Non-pigmented ciliary epithelial cell (primary cell): ENCODE results near the gene OTUD4.
"Not testable (repeated sequence)": the region's sequence is repeated elsewhere in the genome, so short reads cannot be mapped to it uniquely, and the experiment has no call there.

Source experiments
- DNase-seq: peaks from one replicate; pipeline ENCODE4 v3.0.0-alpha.2; 2010; ENCODE audit warnings: low read depth

Gene OTUD4

DNA sequence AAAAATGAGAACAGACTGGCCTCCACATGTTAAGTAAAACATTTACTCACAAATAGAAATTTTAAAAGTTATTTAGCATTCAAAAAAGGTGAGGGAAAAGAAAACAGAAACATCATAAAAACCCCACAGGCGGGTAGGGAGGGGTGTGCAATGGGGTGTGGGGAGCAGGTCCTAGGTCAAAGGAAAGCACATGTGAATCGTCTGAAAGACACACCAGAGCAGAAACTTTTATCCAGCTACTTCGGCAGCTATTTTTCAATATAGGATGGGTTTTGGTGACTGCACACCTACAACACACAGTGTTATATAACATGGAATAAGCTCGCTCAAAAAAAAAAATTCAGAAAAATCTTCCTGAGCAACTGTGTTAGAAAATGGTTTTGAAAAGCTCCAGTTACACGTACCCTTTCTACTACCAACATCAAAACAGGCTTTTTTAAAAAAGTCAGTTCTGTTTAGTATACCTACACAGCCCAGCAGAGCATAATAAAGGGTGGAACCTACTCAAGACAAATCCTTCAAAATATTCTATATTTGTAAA, 1.6 kb downstream of the OTUD4 start:
- no peak for DNase-seq

DNA sequence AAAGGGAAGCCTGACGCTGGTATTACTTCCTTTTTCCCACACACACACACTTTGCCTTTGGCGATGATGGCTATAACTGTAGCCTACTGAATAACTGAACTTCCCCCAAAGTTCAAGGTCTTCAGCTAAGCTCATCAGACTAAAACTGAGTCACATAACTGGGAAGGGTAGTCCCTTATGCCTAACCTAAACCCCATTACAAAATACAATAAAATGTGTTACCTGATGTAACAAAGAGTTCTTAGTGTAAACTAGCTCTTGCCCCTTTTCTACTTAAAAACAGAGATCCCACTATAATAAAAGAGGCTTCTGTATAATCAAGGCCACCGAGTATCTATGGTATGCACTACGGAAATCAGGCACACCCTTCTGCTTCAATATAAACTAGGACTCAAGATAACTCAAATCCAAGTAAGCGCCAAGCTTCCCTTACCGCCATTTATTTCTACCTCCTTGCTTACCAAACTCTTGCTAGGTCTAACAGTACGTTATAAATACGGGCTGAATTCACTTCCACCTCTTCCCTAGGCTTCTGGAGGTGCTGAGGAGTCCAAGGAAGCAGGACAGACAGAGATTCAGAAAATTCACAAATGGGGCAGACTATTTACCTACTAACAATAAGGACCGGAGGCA, 2.4 kb downstream of the OTUD4 start:
- no peak for DNase-seq

DNA sequence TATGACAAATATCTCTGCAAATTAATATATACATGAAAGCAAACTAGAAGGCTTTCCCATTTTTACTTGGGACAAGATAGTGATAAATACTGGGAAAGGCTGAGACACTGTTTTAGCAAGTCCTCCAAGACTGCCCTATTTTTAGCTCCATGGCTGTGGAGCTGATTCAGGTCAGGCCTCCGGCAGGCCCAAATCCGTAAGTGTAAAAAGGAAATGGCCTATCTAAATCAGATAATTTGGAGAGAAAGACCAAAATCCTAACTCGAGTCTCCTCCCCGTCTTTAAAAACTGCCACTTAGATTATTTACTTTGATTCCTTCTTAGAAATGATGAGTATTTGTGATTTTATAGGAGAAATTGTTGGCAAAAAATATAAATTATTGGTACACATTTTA, 2.9 kb downstream of the OTUD4 start:
- DNase-seq = no peak

DNA sequence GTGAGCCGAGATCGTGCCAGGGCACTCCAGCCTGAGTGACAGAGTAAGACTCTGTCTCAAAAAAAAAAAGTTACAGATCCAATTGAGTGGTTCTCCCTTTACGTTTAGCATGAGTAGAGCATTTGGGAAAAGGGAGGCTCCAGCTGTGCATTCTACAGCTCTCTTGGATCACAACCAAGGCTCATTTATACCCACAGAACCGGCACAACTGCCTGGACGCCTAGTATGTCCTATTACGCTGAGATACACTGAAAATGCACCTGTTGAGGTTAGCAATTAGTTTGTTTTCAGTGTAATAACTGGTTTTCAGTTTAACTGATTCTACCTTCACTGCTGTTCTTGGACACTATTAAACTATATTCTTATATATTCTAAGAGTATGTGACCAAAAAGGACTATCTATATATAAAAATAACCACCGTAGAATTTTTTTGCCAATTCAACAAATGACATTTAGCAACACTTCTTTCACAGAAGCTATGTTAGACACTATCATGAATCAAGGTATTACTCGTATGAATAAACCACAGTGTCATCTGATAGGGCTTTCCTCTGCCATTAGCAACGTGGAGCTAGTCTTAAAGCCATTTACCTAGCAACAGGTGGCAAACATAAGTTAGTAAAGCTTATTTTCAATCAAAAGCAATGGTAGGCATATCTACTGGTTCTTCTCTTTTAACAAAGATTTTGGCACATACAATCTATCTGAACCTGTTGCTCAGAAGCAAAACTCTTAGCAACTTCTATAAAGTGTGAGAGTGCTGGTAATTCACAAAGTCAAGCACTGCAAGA, 3.6 kb downstream of the OTUD4 start:
- no peak for DNase-seq

DNA sequence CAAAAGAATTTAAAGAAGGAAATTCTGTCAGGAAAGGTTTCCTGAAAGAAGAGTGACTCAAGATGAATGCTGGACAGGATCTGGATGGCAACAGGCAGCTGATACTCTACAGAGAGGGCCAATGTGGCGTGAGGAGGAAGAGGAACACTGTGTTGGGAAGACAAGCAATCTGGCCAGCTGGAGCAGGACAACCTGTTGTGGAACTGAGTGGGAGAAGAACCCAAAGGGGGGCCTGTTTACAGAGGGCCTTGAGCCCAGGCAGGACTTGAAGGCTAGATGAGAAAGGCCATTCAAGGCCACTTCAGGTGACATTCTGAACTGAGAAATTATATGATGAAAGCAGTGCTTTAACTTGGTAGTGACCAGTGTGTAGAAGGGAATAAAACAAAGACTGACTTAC, 8.5 kb downstream of the OTUD4 start:
- no peak for DNase-seq

DNA sequence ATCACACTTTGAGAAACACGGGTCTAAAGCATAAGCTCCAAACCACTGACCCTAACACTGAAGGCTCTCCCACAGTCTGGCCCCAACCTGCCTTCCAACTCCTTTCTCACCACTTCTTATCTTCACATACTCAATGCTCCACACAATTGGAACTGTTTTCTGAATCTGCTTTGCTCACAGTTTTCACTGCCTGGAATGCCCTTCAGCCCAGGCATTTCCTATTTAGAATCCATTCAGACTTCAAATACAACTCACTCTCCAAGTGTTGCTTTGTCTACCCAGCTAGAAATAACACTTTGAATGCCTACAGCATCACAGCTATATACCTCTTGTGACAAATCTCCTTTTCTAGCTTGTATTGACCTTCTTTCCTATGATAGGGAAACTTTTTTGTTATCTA, 10.2 kb downstream of the OTUD4 start:
- no peak for DNase-seq

DNA sequence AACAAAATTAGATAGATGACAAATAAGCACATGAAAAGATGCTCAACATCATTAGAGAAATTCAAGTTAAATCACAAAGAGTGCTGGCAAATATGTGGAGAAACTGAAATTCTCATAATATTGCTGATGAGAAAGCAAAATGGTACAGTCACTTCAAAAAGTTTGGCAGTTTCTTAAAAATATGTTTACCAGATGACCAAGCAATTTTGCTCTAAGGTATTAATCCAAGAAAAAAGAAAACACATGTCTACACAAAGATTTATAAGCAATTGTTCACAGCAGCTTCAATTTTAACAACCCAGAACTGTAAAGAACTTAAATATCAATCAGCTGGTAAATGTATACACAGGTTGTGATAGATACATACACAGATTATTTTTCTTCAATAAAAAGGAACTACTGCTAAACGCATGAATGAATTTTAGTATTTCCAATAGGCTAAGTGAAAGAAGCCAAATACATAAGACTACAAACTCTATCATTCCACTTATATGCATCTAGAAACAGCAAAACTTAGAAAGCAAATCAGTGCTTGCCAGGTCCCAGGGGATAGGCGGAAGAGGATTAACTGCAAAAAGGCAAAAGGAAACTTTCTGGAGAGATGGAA, 11.7 kb downstream of the OTUD4 start:
- DNase-seq = no peak

DNA sequence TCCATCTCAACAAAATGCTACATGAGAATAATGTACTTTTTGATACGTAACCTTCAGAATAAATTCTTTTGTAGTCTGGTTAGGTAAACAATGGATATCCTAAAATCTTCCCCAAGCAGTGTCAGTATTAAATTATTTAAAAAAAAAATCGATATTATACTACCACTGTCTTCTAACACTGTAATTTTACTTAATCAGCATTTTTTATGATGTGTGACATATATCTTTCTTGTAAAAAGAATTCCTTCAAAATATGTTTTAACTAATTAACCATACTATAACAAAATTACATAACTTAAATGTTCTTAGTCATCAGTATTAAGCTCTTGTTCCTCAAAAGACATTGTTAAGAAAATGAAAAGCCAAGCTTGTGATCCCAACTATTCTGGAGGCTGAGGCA, 12.5 kb downstream of the OTUD4 start:
- no peak for DNase-seq

DNA sequence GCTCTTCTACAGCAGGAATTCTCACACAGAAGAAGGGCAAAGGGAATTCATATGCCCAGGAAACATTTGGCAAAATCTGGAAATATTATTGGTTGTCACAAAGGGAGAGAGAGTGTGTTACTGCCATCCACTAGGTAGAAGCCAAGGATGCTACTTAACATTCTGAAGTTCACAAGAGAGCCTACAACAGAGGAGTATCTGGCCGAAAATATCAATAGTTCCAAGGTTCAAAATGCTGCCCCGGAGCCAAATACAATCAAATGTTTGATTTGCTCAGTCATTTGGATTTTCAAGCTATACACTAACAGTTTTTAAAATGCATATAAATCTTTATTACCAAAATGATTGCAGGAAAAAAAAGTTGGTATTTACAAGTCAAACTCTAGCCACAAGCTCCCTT, 18.8 kb downstream of the OTUD4 start:
- no peak for DNase-seq

DNA sequence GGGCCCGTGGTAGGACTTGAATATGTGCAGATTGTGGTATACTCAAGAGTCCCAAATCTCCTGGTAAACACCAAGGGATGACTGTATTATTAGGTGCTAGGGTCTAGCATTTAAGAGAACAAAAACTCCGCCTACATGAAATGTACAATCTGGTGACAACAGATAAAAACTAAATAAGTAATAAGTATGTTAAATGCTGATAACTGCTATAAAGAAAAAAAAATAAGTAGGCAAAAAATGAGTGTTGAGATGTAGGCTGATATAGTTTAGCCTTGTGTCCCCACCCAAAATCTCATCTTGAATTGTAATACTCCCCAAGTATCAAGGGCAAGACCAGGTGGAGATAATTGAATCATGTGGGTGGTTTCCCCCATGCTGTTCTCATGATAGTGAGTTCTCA, 23.4 kb downstream of the OTUD4 start:
- no peak for DNase-seq

DNA sequence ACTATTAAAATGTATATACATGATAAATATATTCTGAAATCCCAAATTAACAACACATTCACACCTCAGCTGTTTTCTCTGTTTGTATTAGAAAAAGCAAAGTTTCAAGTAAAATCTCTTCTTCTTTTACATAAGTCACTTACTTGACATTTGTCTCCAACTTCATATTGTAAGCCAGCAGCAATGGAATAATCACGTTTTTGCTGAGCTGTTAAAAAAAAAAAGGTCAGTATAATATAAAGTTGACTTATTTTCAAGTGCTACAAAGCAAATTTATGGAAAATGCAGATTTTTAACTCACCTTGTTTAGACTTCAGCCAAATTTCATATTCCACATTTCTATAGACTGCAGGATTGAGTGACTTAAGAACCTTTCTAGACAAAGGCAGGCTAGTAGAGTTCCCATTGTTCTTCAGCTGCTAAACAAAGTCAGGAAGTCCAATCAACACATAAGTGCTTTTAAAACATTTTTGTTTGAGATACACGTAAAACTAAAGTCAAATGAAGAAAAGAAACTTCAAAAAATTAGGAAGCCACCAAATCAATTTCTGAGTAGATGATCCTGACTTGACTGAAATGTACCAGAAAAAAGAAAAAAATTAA, 25.0 kb downstream of the OTUD4 start:
- no peak for DNase-seq

DNA sequence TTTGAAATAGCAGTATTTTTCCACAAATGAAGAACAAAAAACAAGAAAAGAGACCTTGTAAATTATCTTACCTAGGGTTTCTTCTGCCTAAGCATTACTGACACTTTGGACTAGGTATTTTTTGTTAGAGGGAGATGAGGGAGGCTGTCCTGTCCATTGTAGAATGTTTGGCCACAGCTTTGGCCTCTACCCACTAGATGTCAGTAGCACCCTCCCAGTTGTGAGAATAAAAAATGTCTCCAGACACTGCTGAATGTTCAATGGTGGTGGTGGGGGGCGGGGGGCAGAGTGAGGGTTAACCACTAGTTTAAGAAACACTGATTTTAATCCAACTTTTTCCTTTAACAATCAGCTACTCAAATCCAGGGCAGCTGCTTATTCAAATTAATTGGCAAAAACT, 25.8 kb downstream of the OTUD4 start:
- no peak for DNase-seq

DNA sequence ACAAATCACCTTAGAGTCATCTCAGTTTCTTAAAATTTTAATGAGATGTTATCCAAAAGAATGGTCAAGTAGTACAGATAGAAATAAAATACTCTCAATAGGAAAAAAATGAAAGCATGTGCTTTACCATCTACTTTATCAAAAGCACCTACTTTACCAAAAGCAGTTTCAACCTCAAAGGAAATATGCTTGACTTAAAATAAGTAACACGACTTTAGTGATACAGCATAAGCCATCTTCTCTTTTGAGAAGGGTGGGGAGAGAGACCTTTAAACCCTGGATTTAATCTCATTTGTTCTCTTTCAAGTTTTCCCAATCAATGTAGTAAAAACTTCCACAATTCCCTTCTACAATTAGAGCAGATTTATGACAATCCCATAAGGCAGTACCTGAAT, 26.5 kb downstream of the OTUD4 start:
- no peak for DNase-seq

DNA sequence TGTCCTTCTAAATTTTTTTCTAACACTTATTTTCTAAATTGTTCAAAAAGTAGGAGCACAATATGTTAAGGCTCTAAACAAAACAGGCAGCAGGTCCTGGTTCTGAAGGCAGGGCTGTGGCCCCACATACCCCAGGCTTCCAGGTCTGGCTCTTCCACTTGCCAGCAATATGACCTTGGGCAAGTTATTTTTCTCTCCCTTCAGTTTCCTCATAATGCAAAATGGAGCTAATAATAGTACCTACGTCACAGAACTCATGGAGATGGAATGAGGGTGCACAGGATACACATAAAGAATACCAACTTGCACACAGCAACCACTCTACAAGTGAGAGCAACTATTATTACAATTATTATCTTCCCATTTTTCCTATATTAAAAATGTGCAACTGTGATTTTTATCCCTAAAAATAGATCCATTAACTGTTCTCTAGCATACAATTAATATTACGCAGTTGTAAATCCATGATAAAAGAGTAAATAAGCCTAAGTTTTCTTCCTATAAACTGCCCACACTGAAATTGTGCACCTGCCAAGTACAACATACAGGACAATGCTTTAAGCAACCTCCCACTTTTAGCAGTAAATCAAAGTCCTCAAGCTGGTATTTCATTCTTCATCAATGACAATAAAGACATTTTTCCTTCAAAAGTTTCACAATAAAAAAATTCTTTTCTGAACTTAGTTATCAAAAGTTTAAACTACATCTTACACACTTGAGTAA, 27.0 kb downstream of the OTUD4 start:
- DNase-seq = no peak

DNA sequence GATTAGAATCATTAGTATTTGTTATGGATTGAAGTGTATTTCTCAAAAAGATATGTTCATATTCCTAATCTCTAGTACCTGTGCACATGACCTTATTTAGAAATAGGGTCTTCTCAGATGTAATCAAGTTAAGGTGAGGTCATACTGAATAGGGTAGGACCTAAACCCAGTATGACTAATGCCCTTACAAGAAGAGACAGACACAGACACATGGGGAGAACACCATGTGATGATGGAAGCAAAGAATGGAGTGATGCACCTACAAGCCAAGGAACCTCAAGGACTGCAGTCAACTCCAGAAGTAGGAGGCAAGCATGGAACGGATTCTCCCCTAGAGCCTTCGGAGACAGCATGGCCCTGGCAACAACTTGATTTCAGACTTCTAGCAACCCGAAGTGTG, 31.4 kb downstream of the OTUD4 start:
- DNase-seq = no peak

DNA sequence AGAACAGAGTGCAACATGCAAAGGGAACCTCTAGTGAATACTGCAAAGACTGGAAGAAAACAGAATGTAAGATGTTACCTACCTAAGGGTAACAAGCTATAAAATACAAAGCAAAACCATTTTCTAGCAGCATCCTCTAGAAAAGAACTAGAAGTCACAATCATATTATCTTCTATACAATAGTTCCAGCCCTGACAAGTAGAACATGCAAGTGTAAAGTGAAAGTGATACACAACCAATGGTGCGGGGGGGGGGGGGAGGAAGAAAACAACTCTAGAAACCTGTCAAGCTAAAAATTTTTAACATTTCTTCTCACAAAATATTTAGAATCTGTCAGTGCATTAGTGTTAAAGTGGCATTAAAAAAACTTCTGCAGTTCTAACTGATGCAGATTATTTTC, 44.2 kb downstream of the OTUD4 start:
- DNase-seq = not testable (repeated sequence)

DNA sequence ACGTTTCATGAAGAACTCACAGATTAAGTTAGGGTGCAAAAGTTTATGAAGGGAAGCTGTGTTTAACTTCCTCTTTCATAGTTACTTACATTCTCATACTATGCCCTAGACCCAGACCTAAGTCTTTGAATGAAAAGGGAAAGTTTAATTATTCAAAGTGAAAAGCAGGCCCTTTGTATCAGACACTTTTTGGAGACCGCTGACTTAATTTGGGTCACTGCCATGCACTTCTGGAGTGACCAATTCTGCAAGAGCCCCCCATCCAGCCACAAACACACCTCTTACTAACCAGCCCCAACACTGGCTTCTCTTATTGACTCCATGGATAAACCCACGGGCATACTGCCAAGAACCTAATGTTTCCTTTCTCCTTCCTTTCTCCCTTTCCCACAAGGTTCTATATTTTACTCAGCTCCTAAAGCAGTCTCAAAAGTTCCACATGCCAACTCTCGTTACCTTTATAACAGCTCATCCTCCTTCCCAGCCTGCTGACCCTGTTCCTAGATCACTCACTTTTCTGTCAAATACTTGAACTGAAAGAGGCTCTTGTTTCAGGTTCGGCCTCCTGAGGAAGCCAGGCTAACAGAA, 47.8 kb downstream of the OTUD4 start:
- DNase-seq = no peak

DNA sequence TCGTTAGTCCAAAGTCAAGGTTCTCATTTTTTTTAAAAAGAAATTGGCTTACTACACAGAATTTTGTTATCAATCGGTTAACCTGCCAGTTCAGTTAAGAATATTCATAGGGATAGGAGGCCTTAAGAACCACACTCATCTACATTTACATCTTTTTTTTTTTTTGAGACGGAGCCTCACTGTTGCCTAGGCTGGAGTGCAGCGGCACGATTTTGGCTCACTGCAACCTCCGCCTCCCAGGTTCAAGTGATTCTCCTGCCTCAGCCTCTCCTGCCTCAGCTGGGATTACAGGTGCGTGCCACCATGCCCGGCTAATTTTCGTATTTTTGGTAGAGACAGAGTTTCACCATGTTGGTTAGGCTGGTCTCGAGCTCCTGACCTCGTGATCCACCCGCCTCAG, 48.5 kb downstream of the OTUD4 start:
- no peak for DNase-seq

DNA sequence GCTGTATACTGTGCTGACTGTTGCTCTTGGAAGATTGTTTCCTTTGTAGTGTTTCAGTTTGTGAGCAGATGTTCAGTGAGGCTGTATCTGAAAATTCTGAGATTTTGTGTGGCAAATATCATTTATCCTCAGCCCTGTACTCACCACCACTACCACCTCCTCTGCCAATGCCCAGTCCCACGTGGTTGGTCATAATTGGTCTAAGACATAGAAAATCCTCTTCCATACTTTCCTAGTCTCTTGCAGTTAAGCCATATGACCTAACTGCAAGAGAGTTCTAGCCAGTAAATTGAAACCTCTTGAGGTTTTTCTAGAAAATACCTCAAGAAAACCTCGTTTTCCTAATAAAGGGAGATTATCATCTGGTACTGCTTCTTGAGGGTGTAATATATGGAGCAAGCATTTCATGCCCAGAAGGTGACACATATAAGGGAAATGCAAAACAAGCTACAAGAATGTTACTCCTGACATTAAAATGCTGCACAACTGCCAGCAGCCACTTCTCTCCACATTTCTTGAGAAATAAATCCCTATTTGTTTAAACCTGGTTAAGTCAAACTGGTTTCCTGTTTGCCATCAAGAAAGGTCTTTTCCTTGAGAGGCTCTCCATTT, 49.5 kb downstream of the OTUD4 start:
- DNase-seq = peak; percentile 74

DNA sequence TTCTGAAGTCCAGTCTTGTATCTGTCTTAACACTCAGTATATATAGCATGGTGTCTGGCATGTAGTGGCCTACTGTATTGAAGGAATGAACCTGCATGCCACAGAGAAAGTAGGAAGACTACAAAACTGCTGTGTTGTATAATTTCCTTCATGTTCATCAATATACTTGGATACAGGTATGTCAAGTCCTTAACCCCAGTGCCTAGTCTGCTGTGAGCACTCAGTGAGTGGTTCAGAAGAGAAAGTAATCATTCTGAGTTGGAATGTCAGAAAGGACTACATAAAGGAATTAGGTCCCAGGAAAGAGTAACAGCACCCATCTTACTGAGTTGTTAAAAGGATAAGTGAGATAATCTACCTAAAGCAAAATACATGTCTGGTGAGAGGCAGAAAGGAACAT, 50.3 kb downstream of the OTUD4 start:
- no peak for DNase-seq

DNA sequence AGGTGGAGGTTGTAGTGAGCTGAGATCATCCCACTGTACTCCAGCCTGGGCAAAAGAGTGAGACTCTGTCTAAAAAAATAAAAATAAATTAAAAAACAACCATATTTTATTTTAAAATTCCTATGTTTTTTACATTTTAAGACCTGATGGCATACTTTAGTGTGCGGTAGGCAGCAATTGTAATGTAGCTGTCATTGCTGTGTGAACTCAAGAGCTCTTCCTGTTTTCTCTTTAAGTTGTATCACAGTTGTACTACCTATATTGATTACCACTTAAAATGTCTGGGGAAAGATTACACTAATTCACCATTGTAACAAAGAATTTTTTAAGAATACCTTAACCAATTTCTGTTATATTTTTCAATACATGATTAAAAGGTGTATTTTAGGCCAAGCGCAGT, 55.0 kb downstream of the OTUD4 start:
- DNase-seq = no peak
